SK-N-MC (cell line): ENCODE data around the gene PRR5L.

Source experiments
- EZH2 ChIP-seq: fragments of 200-600 bp; sonication (generic); IDR thresholded peaks from one replicate; pipeline ENCODE4 v1.6.1; 2017; ENCODE audit warnings: antibody characterized with exemption
- FOXP2 ChIP-seq: optimal IDR thresholded peaks from 2 replicates; pipeline ENCODE3; 2011; ENCODE audit warnings: mild to moderate bottlenecking, moderate library complexity; ENCODE audit not compliant: insufficient read depth; ENCODE audit errors: extremely low read length, control extremely low read depth
- POLR2AphosphoS5 ChIP-seq: IDR thresholded peaks from 2 replicates; pipeline ENCODE4 v1.6.1; 2012; ENCODE audit warnings: mild to moderate bottlenecking, low read depth, low read length, borderline replicate concordance

GRCh38 chr11:36449561-36450096 lies 153.5 kb downstream of the PRR5L start:
- TF ChIP-seq POLR2AphosphoS5 (no peak), EZH2 (no peak), FOXP2 (no peak)
